GM12891 (cell line): ENCODE measurements around the gene EYS.

Source experiments
- DNase-seq: peaks from one replicate; pipeline ENCODE4 v3.0.0; 2011; ENCODE audit warnings: low spot score; ENCODE audit not compliant: insufficient read length
- FAIRE-seq: peaks from 2 replicates; lab custom pipeline; 2011; peaks lifted over from hg19 to GRCh38; lab: Jason Lieb, UNC
- PAX5 ChIP-seq: IDR thresholded peaks from 2 replicates; pipeline ENCODE4 v1.6.1; 2011; ENCODE audit warnings: low read length, moderate library complexity, mild to moderate bottlenecking; ENCODE audit not compliant: insufficient read depth, severe bottlenecking
- POLR2A ChIP-seq: IDR thresholded peaks from 2 replicates; pipeline ENCODE4 v1.6.1; 2011; ENCODE audit warnings: low read depth, low read length, control low read depth
- POLR2AphosphoS5 ChIP-seq: IDR thresholded peaks from 2 replicates; pipeline ENCODE4 v1.6.1; 2011; ENCODE audit warnings: low read depth, low read length, control low read depth
- POU2F2 ChIP-seq: IDR thresholded peaks from 2 replicates; pipeline ENCODE4 v1.6.1; 2011; ENCODE audit warnings: low read depth, mild to moderate bottlenecking, control low read depth, low read length, moderate library complexity
- SPI1 ChIP-seq: IDR thresholded peaks from 2 replicates; pipeline ENCODE4 v1.6.1; 2011; ENCODE audit warnings: low read depth, low read length, control low read depth
- TAF1 ChIP-seq: IDR thresholded peaks from 2 replicates; pipeline ENCODE4 v1.6.1; 2011; ENCODE audit warnings: low read depth, low read length, control low read depth

The EYS gene

GRCh38 chr6:65259982-65260381 is 447.0 kb downstream of the EYS start:
- no peak for FAIRE-seq
- TF ChIP-seq POLR2AphosphoS5, result no peak
- TF ChIP-seq POLR2A, result no peak
- no peak for TF ChIP-seq TAF1
- TF ChIP-seq PAX5, result no peak
- TF ChIP-seq POU2F2, result no peak
- no peak for TF ChIP-seq SPI1
- no peak for DNase-seq

DNA sequence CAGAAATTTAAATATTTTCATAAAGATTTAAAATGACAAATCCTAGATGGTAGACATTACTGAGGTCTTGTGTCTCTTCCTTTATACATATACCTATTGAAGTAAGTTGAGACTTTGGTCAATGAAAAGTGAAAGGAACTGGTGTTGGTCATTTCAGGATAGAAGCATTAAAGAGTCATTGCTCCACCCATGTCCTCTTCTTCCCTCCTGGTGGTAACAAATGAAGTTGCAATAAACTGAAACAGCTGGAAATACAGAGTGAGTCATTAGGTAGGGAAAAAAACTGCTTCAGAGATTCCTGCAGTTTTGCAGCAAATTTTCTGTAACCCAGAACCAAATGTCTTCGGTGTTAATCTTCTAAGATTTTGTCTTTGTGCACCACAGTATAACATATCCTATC is 448.0 kb downstream of the EYS start:
- no peak for DNase-seq
- TF ChIP-seq PAX5 (no peak), TAF1 (no peak), SPI1 (no peak), POU2F2 (no peak), POLR2AphosphoS5 (no peak), POLR2A (no peak)
- no peak for FAIRE-seq

GRCh38 chr6:65253041-65253440 is 454.0 kb downstream of the EYS start:
- TF ChIP-seq TAF1, result no peak
- TF ChIP-seq POU2F2, result no peak
- TF ChIP-seq PAX5, result no peak
- TF ChIP-seq POLR2A, result no peak
- TF ChIP-seq POLR2AphosphoS5, result no peak
- no peak for TF ChIP-seq SPI1
- DNase-seq, result no peak
- no peak for FAIRE-seq

- FAIRE-seq, result no peak
Measured at GRCh38 chr6:65248101-65248610, 458.9 kb downstream of the EYS start.

DNA sequence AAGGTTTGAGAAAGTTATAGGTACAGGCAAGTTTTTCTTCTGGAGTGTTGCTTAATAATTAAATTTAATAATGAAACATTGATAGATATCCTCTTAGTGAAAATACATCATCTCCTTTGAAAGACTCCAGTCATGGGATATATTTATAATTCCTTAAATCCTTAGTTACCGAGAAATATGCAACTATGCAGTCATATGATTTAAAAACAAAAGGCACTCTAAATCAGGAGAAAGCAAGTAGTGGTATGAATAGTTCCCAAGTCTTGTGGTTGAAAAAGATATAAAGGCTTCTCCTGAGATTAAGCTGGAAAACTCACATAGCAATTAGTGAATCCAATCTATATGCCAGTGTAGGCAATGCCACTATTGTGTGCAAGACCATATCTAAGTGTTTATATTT is 475.4 kb downstream of the EYS start:
- DNase-seq (no peak), FAIRE-seq (no peak)
- TF ChIP-seq SPI1 (no peak), POLR2A (no peak), TAF1 (no peak), POLR2AphosphoS5 (no peak), PAX5 (no peak)

More at GRCh38 chr6:65248101-65248610, 458.9 kb downstream of the EYS start:
- TF ChIP-seq POU2F2 (no peak), TAF1 (no peak), PAX5 (no peak), POLR2A (no peak), POLR2AphosphoS5 (no peak), SPI1 (no peak)
- DNase-seq, result no peak

DNA sequence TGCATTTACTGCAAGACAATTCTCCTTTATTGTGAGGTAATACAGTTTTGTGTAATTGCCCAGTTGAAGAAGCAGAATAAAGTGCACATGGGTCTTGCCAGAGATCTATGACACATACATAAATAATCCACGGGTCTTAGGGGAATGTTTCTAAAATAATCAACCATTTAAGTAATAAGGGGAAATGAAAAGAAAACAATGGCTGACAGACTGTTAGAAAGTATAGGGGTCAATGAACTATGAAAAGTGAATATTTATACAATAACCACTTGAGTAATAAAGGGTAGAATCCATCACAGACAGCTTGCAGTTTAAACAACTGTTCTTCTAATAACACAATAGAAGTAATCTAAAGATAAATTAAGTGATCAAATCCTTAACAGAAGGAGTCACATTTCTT is 477.2 kb downstream of the EYS start:
- FAIRE-seq, result no peak
- no peak for TF ChIP-seq TAF1
- no peak for TF ChIP-seq POLR2A
- no peak for TF ChIP-seq POLR2AphosphoS5
- no peak for TF ChIP-seq POU2F2
- TF ChIP-seq SPI1, result no peak
- TF ChIP-seq PAX5, result no peak
- DNase-seq, result no peak

- DNase-seq, result no peak
- TF ChIP-seq POLR2AphosphoS5 (no peak), POU2F2 (no peak), TAF1 (no peak), PAX5 (no peak), SPI1 (no peak), POLR2A (no peak)
- FAIRE-seq, result no peak
Measured at GRCh38 chr6:65221153-65221552, 485.9 kb downstream of the EYS start.

DNA sequence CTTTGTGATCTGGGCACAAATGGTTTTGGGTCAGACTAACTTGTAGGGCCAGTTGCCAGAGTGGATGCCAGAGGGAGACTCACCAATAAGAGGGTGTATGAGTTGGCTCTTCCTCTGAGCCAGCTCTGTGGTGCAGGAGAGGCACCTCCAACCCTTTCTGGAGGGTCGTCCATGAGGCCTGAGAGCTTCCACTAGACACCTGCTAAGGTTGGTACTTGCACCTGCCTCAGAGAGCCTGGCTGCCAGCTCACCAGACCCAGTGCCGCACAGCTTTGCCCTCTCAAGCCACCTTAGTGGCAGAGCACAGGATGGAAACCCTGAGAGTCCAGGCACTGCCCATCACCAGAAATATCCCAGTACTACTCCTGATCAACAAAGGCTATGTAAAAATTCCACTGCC is 504.3 kb downstream of the EYS start:
- FAIRE-seq (no peak), DNase-seq (no peak)
- TF ChIP-seq TAF1 (no peak), POU2F2 (no peak)

DNA sequence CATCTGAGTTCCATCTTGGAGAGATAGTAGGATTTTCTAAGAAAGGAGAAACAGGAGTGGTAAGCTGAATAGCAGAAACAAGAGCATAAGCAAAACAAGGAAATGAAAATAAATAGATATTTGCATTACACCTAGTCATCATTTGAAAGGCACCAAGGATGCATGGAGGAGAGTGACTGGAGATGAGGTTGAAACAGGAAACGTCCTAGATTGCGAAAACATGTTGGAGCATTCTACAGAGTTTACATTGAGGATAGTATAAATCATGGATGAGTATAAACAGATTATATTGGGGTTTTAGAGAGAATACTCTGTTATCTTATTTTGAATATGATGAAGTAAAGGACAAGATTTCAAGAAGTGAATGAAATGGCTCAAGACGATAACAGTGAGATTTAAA is 507.3 kb downstream of the EYS start:
- TF ChIP-seq POLR2AphosphoS5, result no peak
- TF ChIP-seq POLR2A, result no peak
- no peak for DNase-seq
- FAIRE-seq, result no peak

DNA sequence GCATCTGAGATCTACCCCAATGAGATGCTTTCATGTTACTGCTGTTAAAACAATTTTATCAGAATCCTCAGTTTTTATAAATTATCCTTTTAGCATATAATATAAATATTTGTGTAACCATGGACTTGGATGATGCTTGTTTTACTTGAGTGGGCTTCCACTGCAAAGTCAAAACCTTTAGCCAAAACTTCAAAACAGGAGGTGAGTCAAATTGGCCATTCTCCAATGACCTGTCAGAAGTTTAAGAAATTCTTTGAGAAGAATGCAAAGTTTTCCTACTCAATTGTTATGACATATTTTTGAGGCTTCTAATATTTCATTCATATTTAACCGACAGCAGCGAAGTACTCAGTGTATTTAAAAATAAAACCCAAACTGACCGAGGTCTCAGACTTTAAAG is 507.9 kb downstream of the EYS start:
- FAIRE-seq, result no peak
- no peak for DNase-seq
- TF ChIP-seq SPI1 (no peak), PAX5 (no peak), TAF1 (no peak), POLR2A (no peak), POU2F2 (no peak), POLR2AphosphoS5 (no peak)

DNA sequence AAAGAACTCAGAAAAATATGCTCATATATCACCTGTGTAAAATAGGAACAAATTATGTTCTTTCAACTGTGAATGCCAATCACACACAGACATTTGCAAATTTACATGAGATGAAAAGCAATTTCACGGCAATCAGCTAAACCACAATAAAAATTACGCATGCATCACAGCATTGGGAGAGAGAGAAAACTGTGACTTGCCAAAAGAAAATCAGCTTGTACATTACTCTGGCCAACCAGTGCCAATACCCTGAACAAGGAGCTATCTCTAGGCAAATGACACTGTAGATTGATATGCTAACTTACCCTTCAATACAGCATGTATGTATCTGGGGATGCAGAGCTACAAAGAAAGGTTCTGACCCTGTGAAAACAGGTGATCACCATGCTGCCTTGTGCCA is 515.6 kb downstream of the EYS start:
- no peak for DNase-seq
- TF ChIP-seq POLR2AphosphoS5 (no peak), POU2F2 (no peak), SPI1 (no peak), POLR2A (no peak), TAF1 (no peak), PAX5 (no peak)
- FAIRE-seq, result no peak
